ENCODE results near the gene ZNF853.
"Not testable (repeated sequence)": the region's sequence is repeated elsewhere in the genome, so short reads cannot be mapped to it uniquely, and the experiment has no call there.

The ZNF853 gene

GRCh38 chr7:6614953-6615722 is at the start of gene ZNF853:
TSS of gene ZNF853 (plus strand) at chr7:6615610. CDS start at chr7:6616175, 565 bp downstream.
- DNase-seq (ENCODE audit: low read depth): no peak

GRCh38 chr7:6565655-6566054 is 49.8 kb upstream of the ZNF853 start:
- DNase-seq (ENCODE audit: low read depth): no peak

GRCh38 chr7:6567886-6568285 is 47.5 kb upstream of the ZNF853 start:
- DNase-seq (ENCODE audit: low read depth): no peak

GRCh38 chr7:6571160-6571779 is 44.1 kb upstream of the ZNF853 start:
- DNase-seq (ENCODE audit: low read depth): no peak

GRCh38 chr7:6575281-6576023 is 40.0 kb upstream of the ZNF853 start:
- DNase-seq (ENCODE audit: low read depth): no peak

GRCh38 chr7:6576024-6576866 is 39.2 kb upstream of the ZNF853 start:
- no peak for DNase-seq (ENCODE audit: low read depth)

- not testable (repeated sequence) for DNase-seq (ENCODE audit: low read depth)
Measured at GRCh38 chr7:6576867-6577368, 38.5 kb upstream of the ZNF853 start.

- DNase-seq (ENCODE audit: low read depth): peak; percentile 86
Measured at GRCh38 chr7:6577369-6578113, 37.9 kb upstream of the ZNF853 start, which contains the start of gene ZDHHC4. TSS of gene ZDHHC4 (plus strand) at chr7:6577454. CDS start at chr7:6580562, 3,108 bp downstream.

- DNase-seq (ENCODE audit: low read depth): no peak
Measured at GRCh38 chr7:6578114-6579084, 37.0 kb upstream of the ZNF853 start.

- no peak for DNase-seq (ENCODE audit: low read depth)
Measured at GRCh38 chr7:6579446-6579845, 36.0 kb upstream of the ZNF853 start.

GRCh38 chr7:6585746-6586432 is 29.5 kb upstream of the ZNF853 start:
- not testable (repeated sequence) for DNase-seq (ENCODE audit: low read depth)

- DNase-seq (ENCODE audit: low read depth): no peak
Measured at GRCh38 chr7:6588566-6588965, 26.8 kb upstream of the ZNF853 start.

GRCh38 chr7:6589151-6589828 is 26.1 kb upstream of the ZNF853 start:
- DNase-seq (ENCODE audit: low read depth): no peak

- peak; percentile 76 for DNase-seq (ENCODE audit: low read depth)
Measured at GRCh38 chr7:6589829-6590644, 25.4 kb upstream of the ZNF853 start, which contains the start of gene INTS15. TSS of gene INTS15 (plus strand) at chr7:6590021. CDS start at chr7:6590284, 263 bp downstream.

GRCh38 chr7:6590645-6591110 is 24.7 kb upstream of the ZNF853 start:
- DNase-seq (ENCODE audit: low read depth): no peak

GRCh38 chr7:6600093-6600492 is 15.3 kb upstream of the ZNF853 start:
- DNase-seq (ENCODE audit: low read depth): no peak

GRCh38 chr7:6604458-6604857 is 11.0 kb upstream of the ZNF853 start:
- no peak for DNase-seq (ENCODE audit: low read depth)

Measured in activated T-cell treated with anti-CD3 and anti-CD28 coated beads for 24 hours (primary cell).